Activated CD4-positive, CD25-positive, alpha-beta regulatory T cell treated with anti-CD3 and anti-CD28 coated beads, Interleukin-2, amount 50 U/mL, for 72 hours (primary cell): ENCODE measurements around the gene MLEC.

Experiments
- DNase-seq: peaks from one replicate; pipeline ENCODE4 v3.0.0; 2021

Gene MLEC

GRCh38 chr12:120686690-120687577 lies at the start of gene MLEC:
MLEC (plus strand) TSS chr12:120687149; CDS start chr12:120687297, 148 bp downstream.
- DNase-seq, result peak; percentile 99

GRCh38 chr12:120639771-120640721 lies 46.9 kb upstream of the MLEC start, which contains the start of gene CABP1:
CABP1 (plus strand) TSS chr12:120640626; CDS start chr12:120640686, 60 bp downstream.
- DNase-seq, result peak; percentile 49

GRCh38 chr12:120640861-120641833 lies 45.8 kb upstream of the MLEC start:
- DNase-seq, result peak; percentile 52

GRCh38 chr12:120642121-120642520 lies 44.8 kb upstream of the MLEC start:
- no peak for DNase-seq

- no peak for DNase-seq
These were observed 44.1 kb upstream of the MLEC start for GRCh38 chr12:120642826-120643225.

GRCh38 chr12:120643574-120643973 lies 43.4 kb upstream of the MLEC start:
- DNase-seq, result no peak

GRCh38 chr12:120646044-120646443 lies 40.9 kb upstream of the MLEC start:
- DNase-seq, result no peak

- DNase-seq, result no peak
These were observed 39.6 kb upstream of the MLEC start for GRCh38 chr12:120647375-120647755.

GRCh38 chr12:120649442-120650232 lies 37.3 kb upstream of the MLEC start:
- no peak for DNase-seq

- DNase-seq, result no peak
These were observed 36.7 kb upstream of the MLEC start for GRCh38 chr12:120650233-120650690.

GRCh38 chr12:120651821-120652220 lies 35.1 kb upstream of the MLEC start:
- DNase-seq, result no peak

- no peak for DNase-seq
These were observed 34.1 kb upstream of the MLEC start for GRCh38 chr12:120652656-120653435.

GRCh38 chr12:120653611-120654010 lies 33.3 kb upstream of the MLEC start:
- DNase-seq, result no peak

GRCh38 chr12:120654656-120655055 lies 32.3 kb upstream of the MLEC start:
- DNase-seq, result no peak

- DNase-seq, result no peak
These were observed 30.9 kb upstream of the MLEC start for GRCh38 chr12:120656008-120656407.

- DNase-seq, result no peak
These were observed 28.4 kb upstream of the MLEC start for GRCh38 chr12:120658286-120659150.

- no peak for DNase-seq
These were observed 27.8 kb upstream of the MLEC start for GRCh38 chr12:120659151-120659525.

GRCh38 chr12:120661432-120661831 lies 25.5 kb upstream of the MLEC start:
- no peak for DNase-seq

GRCh38 chr12:120662879-120663278 lies 24.1 kb upstream of the MLEC start:
- DNase-seq, result no peak
